ENCODE results near the gene P2RX4. TPM values are rescaled to one million over a fixed set of nuclear protein-coding genes. Genes with fewer than 3 reads are reported as not detected.

P2RX4 gene
- total RNA-seq, 2 donors from 2014 or later, result 63.2 to 103 TPM

- H3K27ac ChIP-seq, result no peak overlapping the region
- no peaks in the 10 kb centered on the region for H3K9me3 ChIP-seq
- H3K4me1 ChIP-seq (replicated peaks), result no peaks in the 10 kb centered on the region
- H3K27me3 ChIP-seq (replicated peaks; ENCODE audit: insufficient read depth), result no peaks in the 10 kb centered on the region
- WGBS, result 89% methylated on average over 2 of the region's 2 CpGs
- no peak overlapping the region for H3K4me3 ChIP-seq
- DNase-seq (ENCODE audit: low spot score), result no peak
- intact Hi-C loops (cut with DNase I), result no loop called here
- no peaks in the 10 kb centered on the region for H3K36me3 ChIP-seq
- TF ChIP-seq CTCF (IDR thresholded peaks at IDR 0.05) (no peak), POLR2A (IDR thresholded peaks at IDR 0.05) (no peak), POLR2AphosphoS5 (IDR thresholded peaks at IDR 0.05) (no peak)
Measured at GRCh38 chr12:121186826-121187225, 23.1 kb upstream of the P2RX4 start.

- WGBS, result 91% methylated on average over 7 of the region's 7 CpGs
- no peak overlapping the region for H3K4me3 ChIP-seq
- TF ChIP-seq POLR2AphosphoS5 (IDR thresholded peaks at IDR 0.05) (no peak), CTCF (IDR thresholded peaks at IDR 0.05) (no peak), POLR2A (IDR thresholded peaks at IDR 0.05) (no peak)
Measured at GRCh38 chr12:121187501-121187900, 22.4 kb upstream of the P2RX4 start.

GRCh38 chr12:121188227-121188626 lies 21.7 kb upstream of the P2RX4 start:
- Histone ChIP-seq H3K9me3 (no peaks in the 10 kb centered on the region), H3K27ac (no peak overlapping the region), H3K36me3 (no peaks in the 10 kb centered on the region), H3K27me3 (replicated peaks; ENCODE audit: insufficient read depth) (no peaks in the 10 kb centered on the region), H3K4me1 (replicated peaks) (no peaks in the 10 kb centered on the region), H3K4me3 (no peak overlapping the region)
- TF ChIP-seq POLR2A (IDR thresholded peaks at IDR 0.05) (no peak), CTCF (IDR thresholded peaks at IDR 0.05) (no peak), POLR2AphosphoS5 (IDR thresholded peaks at IDR 0.05) (no peak)
- WGBS, result 98% methylated on average over 2 of the region's 2 CpGs
- intact Hi-C loops (cut with DNase I), result no loop called here
- DNase-seq (ENCODE audit: low spot score), result no peak

More at GRCh38 chr12:121187501-121187900, 22.4 kb upstream of the P2RX4 start:
- no peaks in the 10 kb centered on the region for H3K36me3 ChIP-seq
- H3K27me3 ChIP-seq (replicated peaks; ENCODE audit: insufficient read depth), result no peaks in the 10 kb centered on the region
- no peaks in the 10 kb centered on the region for H3K4me1 ChIP-seq (replicated peaks)
- no peaks in the 10 kb centered on the region for H3K9me3 ChIP-seq
- H3K27ac ChIP-seq, result no peak overlapping the region
- intact Hi-C loops (cut with DNase I), result no loop called here
- DNase-seq (ENCODE audit: low spot score), result no peak

GRCh38 chr12:121189131-121189530 lies 20.8 kb upstream of the P2RX4 start:
- TF ChIP-seq POLR2AphosphoS5 (IDR thresholded peaks at IDR 0.05) (no peak), POLR2A (IDR thresholded peaks at IDR 0.05) (no peak), CTCF (IDR thresholded peaks at IDR 0.05) (no peak)
- H3K9me3 ChIP-seq, result no peaks in the 10 kb centered on the region
- intact Hi-C loops (cut with DNase I), result no loop called here
- H3K4me3 ChIP-seq, result no peak overlapping the region
- DNase-seq (ENCODE audit: low spot score), result no peak
- no peaks in the 10 kb centered on the region for H3K36me3 ChIP-seq
- 93% methylated on average over 9 of the region's 9 CpGs for WGBS
- no peaks in the 10 kb centered on the region for H3K27me3 ChIP-seq (replicated peaks; ENCODE audit: insufficient read depth)
- no peak overlapping the region for H3K27ac ChIP-seq
- H3K4me1 ChIP-seq (replicated peaks), result no peaks in the 10 kb centered on the region

- Histone ChIP-seq H3K27ac (no peak overlapping the region), H3K4me1 (replicated peaks) (no peaks in the 10 kb centered on the region), H3K9me3 (no peaks in the 10 kb centered on the region), H3K27me3 (replicated peaks; ENCODE audit: insufficient read depth) (no peaks in the 10 kb centered on the region), H3K4me3 (no peak overlapping the region), H3K36me3 (no peaks in the 10 kb centered on the region)
- DNase-seq (ENCODE audit: low spot score), result no peak
- WGBS, result 88% methylated on average over 9 of the region's 9 CpGs
- intact Hi-C loops (cut with DNase I), result no loop called here
- TF ChIP-seq POLR2AphosphoS5 (IDR thresholded peaks at IDR 0.05), result no peak
- TF ChIP-seq CTCF (IDR thresholded peaks at IDR 0.05), result no peak
- no peak for TF ChIP-seq POLR2A (IDR thresholded peaks at IDR 0.05)
Measured at GRCh38 chr12:121189619-121190155, 20.2 kb upstream of the P2RX4 start.
